ENCODE results near the gene RAD51B.

The RAD51B gene

GRCh38 chr14:68308726-68309520 is 489.3 kb downstream of the RAD51B start:
- Histone ChIP-seq H3K4me1 (ENCODE audit: low read length) (peaks cover 13% of the 10 kb centered on the region; the same call in 1 of the 2 replicates), H3K4me2 (ENCODE audit: low read depth, low read length) (no peak overlapping the region), H3K9me2 (replicated peaks; ENCODE audit: insufficient read depth, low read length) (no peaks in the 10 kb centered on the region)

GRCh38 chr14:68309616-68310015 is 490.0 kb downstream of the RAD51B start:
- H3K27me3 ChIP-seq (replicated peaks; ENCODE audit: insufficient read depth, low read length): no peaks in the 10 kb centered on the region
- no peaks in the 10 kb centered on the region for H3K79me2 ChIP-seq (ENCODE audit: low read length)
- H3K9me2 ChIP-seq (replicated peaks; ENCODE audit: insufficient read depth, low read length): no peaks in the 10 kb centered on the region
- no peaks in the 10 kb centered on the region for H3K36me3 ChIP-seq (replicated peaks; ENCODE audit: insufficient read depth, low read length)
- no peak overlapping the region for H2AFZ ChIP-seq (ENCODE audit: low read length)
- no peaks in the 10 kb centered on the region for H4K20me1 ChIP-seq (ENCODE audit: insufficient read depth, low read length)
- H3K9me3 ChIP-seq (replicated peaks; ENCODE audit: insufficient read depth, low read length): no peaks in the 10 kb centered on the region
- no peak overlapping the region for H3K4me3 ChIP-seq (ENCODE audit: low read length)
- no peaks in the 10 kb centered on the region for H3F3A ChIP-seq (ENCODE audit: insufficient read depth, low read length)
- H3K9ac ChIP-seq (ENCODE audit: low read length): no peak overlapping the region
- H3K4me2 ChIP-seq (ENCODE audit: low read depth, low read length): no peak overlapping the region
- no peak for DNase-seq
- peaks cover 13% of the 10 kb centered on the region; the same call in 1 of the 2 replicates for H3K4me1 ChIP-seq (ENCODE audit: low read length)
- TF ChIP-seq EZH2phosphoT487 (IDR thresholded peaks at IDR 0.05; ENCODE audit: low read length): no peak
- no peak for TF ChIP-seq EZH2 (optimal IDR thresholded peaks at IDR 0.05; ENCODE audit: low read depth, low read length)
- no peak for TF ChIP-seq CTCF (IDR thresholded peaks at IDR 0.05; ENCODE audit: low read length)
- H3K27ac ChIP-seq (ENCODE audit: low read length): no peak overlapping the region

More at GRCh38 chr14:68308726-68309520, 489.3 kb downstream of the RAD51B start:
- TF ChIP-seq EZH2 (optimal IDR thresholded peaks at IDR 0.05; ENCODE audit: low read depth, low read length): no peak
- Histone ChIP-seq H3F3A (ENCODE audit: insufficient read depth, low read length) (no peaks in the 10 kb centered on the region), H3K4me3 (ENCODE audit: low read length) (no peak overlapping the region), H3K27me3 (replicated peaks; ENCODE audit: insufficient read depth, low read length) (no peaks in the 10 kb centered on the region), H3K9ac (ENCODE audit: low read length) (no peak overlapping the region), H3K36me3 (replicated peaks; ENCODE audit: insufficient read depth, low read length) (no peaks in the 10 kb centered on the region), H2AFZ (ENCODE audit: low read length) (no peak overlapping the region), H3K79me2 (ENCODE audit: low read length) (no peaks in the 10 kb centered on the region), H4K20me1 (ENCODE audit: insufficient read depth, low read length) (no peaks in the 10 kb centered on the region), H3K27ac (ENCODE audit: low read length) (no peak overlapping the region), H3K9me3 (replicated peaks; ENCODE audit: insufficient read depth, low read length) (no peaks in the 10 kb centered on the region)
- no peak for DNase-seq

GRCh38 chr14:68312300-68312699 is 492.7 kb downstream of the RAD51B start:
- TF ChIP-seq CTCF (IDR thresholded peaks at IDR 0.05; ENCODE audit: low read length) (no peak), EZH2 (optimal IDR thresholded peaks at IDR 0.05; ENCODE audit: low read depth, low read length) (no peak), EZH2phosphoT487 (IDR thresholded peaks at IDR 0.05; ENCODE audit: low read length) (no peak)
- Histone ChIP-seq H3K4me3 (ENCODE audit: low read length) (no peak overlapping the region), H3K9ac (ENCODE audit: low read length) (no peak overlapping the region), H3K9me2 (replicated peaks; ENCODE audit: insufficient read depth, low read length) (no peaks in the 10 kb centered on the region), H3K4me2 (ENCODE audit: low read depth, low read length) (0 out of 2 replicates have a peak overlapping the region, but pooled peaks have one; percentile 7), H3K27ac (ENCODE audit: low read length) (no peak overlapping the region), H4K20me1 (ENCODE audit: insufficient read depth, low read length) (no peaks in the 10 kb centered on the region), H3F3A (ENCODE audit: insufficient read depth, low read length) (no peaks in the 10 kb centered on the region), H3K36me3 (replicated peaks; ENCODE audit: insufficient read depth, low read length) (no peaks in the 10 kb centered on the region), H3K79me2 (ENCODE audit: low read length) (no peaks in the 10 kb centered on the region), H3K4me1 (ENCODE audit: low read length) (peaks cover 13% of the 10 kb centered on the region; the same call in 1 of the 2 replicates), H3K9me3 (replicated peaks; ENCODE audit: insufficient read depth, low read length) (no peaks in the 10 kb centered on the region), H2AFZ (ENCODE audit: low read length) (no peak overlapping the region), H3K27me3 (replicated peaks; ENCODE audit: insufficient read depth, low read length) (no peaks in the 10 kb centered on the region)
- DNase-seq: no peak
